GM12892 (cell line): ENCODE results near the gene STAC2.
"Not testable (repeated sequence)": the region's sequence is repeated elsewhere in the genome, so short reads cannot be mapped to it uniquely, and the experiment has no call there.

Experiments
- DNase-seq: peaks from one replicate; pipeline ENCODE4 v3.0.0; 2011; ENCODE audit not compliant: insufficient read length
- FAIRE-seq: peaks from 2 replicates; lab custom pipeline; 2011; peaks lifted over from hg19 to GRCh38; lab: Jason Lieb, UNC
- POLR2A ChIP-seq: IDR thresholded peaks from 2 replicates; pipeline ENCODE4 v1.6.1; 2011; ENCODE audit warnings: low read depth, low read length, control low read depth
- POLR2AphosphoS5 ChIP-seq: IDR thresholded peaks from 2 replicates; pipeline ENCODE4 v1.6.1; 2011; ENCODE audit warnings: low read depth, low read length, control low read depth
- TAF1 ChIP-seq: IDR thresholded peaks from 2 replicates; pipeline ENCODE4 v1.6.1; 2011; ENCODE audit warnings: low read depth, mild to moderate bottlenecking, control low read depth, low read length, borderline replicate concordance

STAC2 gene

GRCh38 chr17:39173526-39174274 lies 52.0 kb downstream of the STAC2 start:
- TF ChIP-seq POLR2A (no peak), TAF1 (no peak), POLR2AphosphoS5 (no peak)
- FAIRE-seq (no peak), DNase-seq (no peak)

DNA sequence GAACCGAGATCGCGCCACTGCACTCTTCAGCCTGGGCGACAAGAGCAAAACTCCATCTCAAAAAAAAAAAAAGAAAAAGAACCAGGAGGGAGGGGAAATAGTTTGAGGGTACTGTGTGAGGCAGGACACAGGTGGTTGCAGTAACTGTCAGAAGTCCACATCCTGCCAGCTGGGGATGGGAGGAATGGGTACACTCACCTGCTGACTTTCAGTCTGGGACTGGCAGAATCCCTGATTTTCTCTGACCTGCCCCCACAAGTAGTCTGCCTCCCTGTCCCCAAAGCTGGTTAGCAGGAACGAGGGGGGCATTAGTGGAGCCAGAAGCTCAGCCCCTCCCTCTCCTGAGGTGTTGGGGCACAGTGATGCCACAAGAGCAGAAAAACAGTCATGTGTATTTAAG lies 52.7 kb downstream of the STAC2 start:
- DNase-seq (no peak), FAIRE-seq (no peak)
- TF ChIP-seq POLR2A = no peak
- no peak for TF ChIP-seq POLR2AphosphoS5
- TF ChIP-seq TAF1 = no peak

- DNase-seq (no peak), FAIRE-seq (no peak)
- TF ChIP-seq POLR2AphosphoS5 = no peak
Measured at GRCh38 chr17:39171933-39172332, 53.8 kb downstream of the STAC2 start.

- FAIRE-seq = no peak
- TF ChIP-seq POLR2A = no peak
- TF ChIP-seq POLR2AphosphoS5 = no peak
- no peak for TF ChIP-seq TAF1
- no peak for DNase-seq
Measured at GRCh38 chr17:39170558-39170957, 55.2 kb downstream of the STAC2 start.

DNA sequence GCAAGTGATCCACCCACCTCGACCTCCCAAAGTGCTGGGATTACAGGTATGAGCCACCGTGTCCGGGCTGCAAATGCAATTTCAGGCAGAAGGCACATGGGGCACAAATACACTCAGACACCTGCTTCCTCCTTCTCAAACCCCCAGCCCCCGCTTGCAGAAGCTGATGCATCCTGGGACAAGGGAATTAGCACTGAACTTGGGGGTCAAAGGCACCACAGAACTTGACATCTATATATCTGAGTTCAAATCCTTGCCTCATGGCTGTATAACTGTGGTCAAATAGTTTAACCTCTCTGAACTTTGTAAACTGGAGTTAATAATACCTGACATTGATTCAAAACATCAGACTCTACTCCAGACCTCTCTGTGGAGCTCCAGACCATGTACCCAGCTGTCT lies 55.6 kb downstream of the STAC2 start:
- no peak for DNase-seq
- TF ChIP-seq TAF1 (no peak), POLR2A (no peak), POLR2AphosphoS5 (no peak)
- no peak for FAIRE-seq

- no peak for FAIRE-seq
- TF ChIP-seq POLR2A (no peak), POLR2AphosphoS5 (no peak), TAF1 (no peak)
Measured at GRCh38 chr17:39169518-39169917, 56.2 kb downstream of the STAC2 start.

GRCh38 chr17:39169101-39169500 lies 56.6 kb downstream of the STAC2 start:
- TF ChIP-seq TAF1 (no peak), POLR2A (no peak), POLR2AphosphoS5 (no peak)
- DNase-seq = no peak
- no peak for FAIRE-seq

More at GRCh38 chr17:39169518-39169917, 56.2 kb downstream of the STAC2 start:
- DNase-seq = no peak

DNA sequence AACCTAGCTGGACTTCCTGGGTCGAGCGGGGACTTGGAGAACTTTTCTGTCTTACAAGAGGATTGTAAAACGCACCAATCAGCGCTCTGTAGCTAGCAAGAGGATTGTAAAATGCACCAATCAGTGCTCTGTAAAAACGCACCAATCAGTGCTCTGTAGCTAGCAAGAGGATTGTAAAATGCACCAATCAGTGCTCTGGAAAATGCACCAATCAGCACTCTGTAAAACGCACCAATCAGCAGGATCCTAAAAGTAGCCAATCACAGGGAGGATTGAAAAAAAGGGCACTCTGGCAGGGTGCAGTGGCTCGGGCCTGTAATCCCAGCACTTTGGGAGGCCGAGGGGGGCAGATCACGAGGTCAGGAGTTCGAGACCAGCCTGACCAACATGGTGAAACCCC lies 57.2 kb downstream of the STAC2 start:
- FAIRE-seq, DNase-seq: not testable (repeated sequence)

GRCh38 chr17:39167476-39167875 lies 58.3 kb downstream of the STAC2 start:
- DNase-seq (no peak), FAIRE-seq (no peak)
- TF ChIP-seq TAF1 = no peak
- no peak for TF ChIP-seq POLR2AphosphoS5
- no peak for TF ChIP-seq POLR2A

GRCh38 chr17:39166437-39167335 lies 59.1 kb downstream of the STAC2 start:
- no peak for TF ChIP-seq TAF1
- no peak for TF ChIP-seq POLR2A
- no peak for TF ChIP-seq POLR2AphosphoS5
- DNase-seq (no peak), FAIRE-seq (no peak)

DNA sequence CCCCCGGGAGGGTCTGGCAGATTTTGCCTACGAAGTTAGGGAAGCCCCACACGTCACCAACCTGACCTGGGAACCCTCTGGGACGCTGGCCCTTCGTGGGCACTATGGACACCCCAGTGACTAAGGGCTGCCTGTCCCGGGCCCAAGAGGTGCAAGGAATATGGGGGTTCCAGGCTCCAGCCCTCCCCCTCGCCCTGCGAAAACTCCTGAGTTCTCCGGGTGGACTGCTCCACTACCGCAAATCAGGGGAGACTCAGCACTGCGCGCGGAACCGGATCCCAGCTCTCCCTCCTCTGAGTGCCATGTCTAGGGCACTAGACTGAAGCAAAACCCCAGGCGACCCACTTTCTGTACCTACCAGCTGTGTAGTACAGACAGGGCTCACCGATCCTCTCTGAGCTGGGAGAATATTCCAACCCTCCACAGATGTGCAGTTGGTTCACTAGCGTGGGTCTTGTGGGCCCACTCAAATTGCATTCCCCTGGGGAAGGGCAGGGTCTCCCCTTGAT lies 59.9 kb downstream of the STAC2 start, which contains the start of gene ARL5C:
Gene ARL5C, minus strand, starts transcription at position 321 of the 509 bp plus-strand sequence. CDS start 401 bp downstream, outside the sequence.
- no peak for DNase-seq
- FAIRE-seq = no peak
- TF ChIP-seq POLR2AphosphoS5 = no peak
- TF ChIP-seq TAF1 = no peak
- no peak for TF ChIP-seq POLR2A

GRCh38 chr17:39165178-39165840 lies 60.4 kb downstream of the STAC2 start:
- DNase-seq (no peak), FAIRE-seq (no peak)
- TF ChIP-seq TAF1 = no peak
- TF ChIP-seq POLR2AphosphoS5 = no peak
- no peak for TF ChIP-seq POLR2A
